Subcutaneous adipose tissue (tissue), 4 donors: Measurements from ENCODE around the gene MYBPC3. TPM values are rescaled to one million over a fixed set of nuclear protein-coding genes. Genes with fewer than 3 reads are reported as not detected.

Experiments used
- total RNA-seq, 4 donors: library from RNA; depleted of rRNA; stranded (reverse); fragments of >200 nt; gene quantifications; one replicate each; pipeline ENCODE4 v1.1.0, GENCODE V29; 2016
- TF ChIP-seq, protein P1 (sequence below): fragments of 450-650 bp; IDR thresholded peaks from one replicate; pipeline ENCODE4 v1.5.1; 2016; ENCODE audit warnings: low read depth, mild to moderate bottlenecking, control low read depth, antibody characterized with exemption, moderate library complexity

MYBPC3 gene
- total RNA-seq, 4 donors from 2014 or later: 0.17 TPM; not detected in 3

DNA sequence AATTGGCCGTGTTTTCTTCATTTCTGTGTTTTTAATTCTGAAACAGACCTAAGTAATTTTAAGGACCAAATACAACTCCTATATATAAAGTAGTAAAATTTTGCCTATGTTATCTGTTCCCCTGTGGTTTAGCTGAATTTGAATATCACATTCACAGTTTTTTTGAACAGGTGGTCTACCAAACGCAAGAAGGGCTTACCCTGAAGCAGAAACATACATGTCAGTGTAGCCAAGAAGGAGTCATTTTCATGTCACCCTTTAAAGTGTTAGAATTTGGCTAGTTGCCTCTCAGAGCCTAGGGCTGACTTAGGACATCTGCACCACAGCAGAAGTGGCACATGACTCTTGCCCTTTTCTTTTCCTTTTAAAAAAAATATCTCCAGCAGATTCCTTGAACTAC lies 34.3 kb downstream of the MYBPC3 start:
- TF ChIP-seq, protein P1, sequence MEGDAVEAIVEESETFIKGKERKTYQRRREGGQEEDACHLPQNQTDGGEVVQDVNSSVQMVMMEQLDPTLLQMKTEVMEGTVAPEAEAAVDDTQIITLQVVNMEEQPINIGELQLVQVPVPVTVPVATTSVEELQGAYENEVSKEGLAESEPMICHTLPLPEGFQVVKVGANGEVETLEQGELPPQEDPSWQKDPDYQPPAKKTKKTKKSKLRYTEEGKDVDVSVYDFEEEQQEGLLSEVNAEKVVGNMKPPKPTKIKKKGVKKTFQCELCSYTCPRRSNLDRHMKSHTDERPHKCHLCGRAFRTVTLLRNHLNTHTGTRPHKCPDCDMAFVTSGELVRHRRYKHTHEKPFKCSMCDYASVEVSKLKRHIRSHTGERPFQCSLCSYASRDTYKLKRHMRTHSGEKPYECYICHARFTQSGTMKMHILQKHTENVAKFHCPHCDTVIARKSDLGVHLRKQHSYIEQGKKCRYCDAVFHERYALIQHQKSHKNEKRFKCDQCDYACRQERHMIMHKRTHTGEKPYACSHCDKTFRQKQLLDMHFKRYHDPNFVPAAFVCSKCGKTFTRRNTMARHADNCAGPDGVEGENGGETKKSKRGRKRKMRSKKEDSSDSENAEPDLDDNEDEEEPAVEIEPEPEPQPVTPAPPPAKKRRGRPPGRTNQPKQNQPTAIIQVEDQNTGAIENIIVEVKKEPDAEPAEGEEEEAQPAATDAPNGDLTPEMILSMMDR: no peak

DNA sequence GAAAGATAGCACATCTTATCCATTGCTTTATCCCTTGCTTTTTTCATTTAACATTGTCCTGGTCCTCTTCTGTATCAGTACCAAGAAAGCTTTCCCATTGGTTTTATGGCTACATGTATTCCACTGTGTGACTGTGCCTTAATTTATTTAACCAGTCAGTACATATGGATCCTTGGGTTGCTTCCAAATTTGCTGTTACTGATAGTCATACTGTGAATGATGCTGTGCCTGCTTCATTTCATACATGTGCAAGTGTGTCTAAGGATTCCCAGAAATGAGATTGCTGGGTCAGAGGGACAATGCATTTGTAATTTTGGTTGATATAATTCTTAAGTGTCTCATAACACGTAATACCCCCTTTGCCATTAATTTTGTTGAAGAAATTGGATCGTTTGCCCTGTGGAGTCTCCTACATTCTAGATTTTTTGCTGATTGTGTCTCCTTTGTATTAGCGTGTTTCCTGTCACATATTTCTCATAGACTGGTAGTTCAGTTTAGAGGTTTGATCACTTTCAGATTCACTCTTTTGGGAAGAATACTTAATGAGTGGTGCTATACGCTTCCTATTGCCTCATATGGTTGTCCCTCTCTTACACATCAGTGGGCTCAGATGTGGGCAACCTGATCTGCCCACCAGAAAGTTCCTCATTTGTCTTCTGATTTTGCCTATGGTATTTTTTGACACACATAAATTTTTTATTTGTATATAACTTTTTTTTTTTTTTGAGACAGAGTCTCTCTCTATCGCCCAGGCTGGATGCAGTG lies 35.3 kb downstream of the MYBPC3 start:
- TF ChIP-seq, protein P1: no peak

DNA sequence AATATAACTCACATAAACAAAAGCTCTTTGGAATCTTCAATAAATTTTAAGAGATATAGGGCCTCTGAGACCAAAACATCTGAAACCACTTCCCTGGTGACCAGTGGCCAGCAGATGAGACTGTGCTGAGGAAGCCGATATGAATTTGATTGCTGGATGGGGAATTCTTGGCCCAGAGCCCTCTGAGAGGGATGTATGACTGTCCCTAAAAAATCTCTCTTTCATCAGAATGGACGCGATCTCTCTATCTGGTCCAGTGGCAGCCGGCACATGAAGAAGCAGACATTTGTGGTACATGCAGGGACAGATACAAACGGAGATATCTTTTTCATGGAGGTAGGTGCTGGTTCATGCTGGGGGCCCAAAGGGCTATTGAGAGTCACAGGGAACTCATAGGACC lies 37.5 kb downstream of the MYBPC3 start:
- TF ChIP-seq, protein P1: no peak

DNA sequence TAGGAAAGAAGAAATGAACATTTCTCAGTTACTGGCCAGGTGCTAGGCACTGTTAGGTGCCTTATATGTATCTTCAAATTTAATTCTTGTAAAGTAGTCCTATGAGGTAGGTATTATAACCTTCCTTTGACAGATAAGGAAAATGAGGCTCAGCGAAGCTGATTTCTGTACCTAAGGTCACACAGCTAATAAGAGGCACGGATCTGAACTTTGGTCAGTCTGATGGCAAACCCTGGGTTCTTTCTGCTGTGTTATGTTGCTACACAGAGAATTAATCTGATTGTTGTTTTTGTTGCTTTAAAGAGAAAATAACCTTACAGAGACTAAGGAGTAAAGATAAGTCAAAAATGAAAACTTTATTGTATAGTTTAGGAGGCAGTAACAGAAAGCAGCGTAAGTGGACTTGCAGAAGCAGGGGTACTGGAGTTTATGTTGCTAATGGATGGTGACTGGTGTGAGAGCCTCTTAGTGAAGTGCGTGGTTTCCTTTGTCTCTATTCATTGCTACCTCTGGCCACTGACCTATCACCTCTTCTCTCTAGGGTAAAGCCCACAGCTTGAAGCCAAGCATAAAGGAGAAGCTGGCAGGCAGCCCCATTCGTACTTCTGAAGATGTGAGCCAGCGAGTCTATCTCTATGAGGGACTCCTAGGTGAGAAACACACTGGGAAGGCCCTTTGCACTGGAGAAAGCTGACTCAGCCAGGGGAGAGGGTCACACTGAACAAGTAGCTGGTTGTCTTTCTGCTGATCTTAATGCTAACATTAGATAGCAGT lies 44.3 kb downstream of the MYBPC3 start:
- TF ChIP-seq, protein P1: no peak

DNA sequence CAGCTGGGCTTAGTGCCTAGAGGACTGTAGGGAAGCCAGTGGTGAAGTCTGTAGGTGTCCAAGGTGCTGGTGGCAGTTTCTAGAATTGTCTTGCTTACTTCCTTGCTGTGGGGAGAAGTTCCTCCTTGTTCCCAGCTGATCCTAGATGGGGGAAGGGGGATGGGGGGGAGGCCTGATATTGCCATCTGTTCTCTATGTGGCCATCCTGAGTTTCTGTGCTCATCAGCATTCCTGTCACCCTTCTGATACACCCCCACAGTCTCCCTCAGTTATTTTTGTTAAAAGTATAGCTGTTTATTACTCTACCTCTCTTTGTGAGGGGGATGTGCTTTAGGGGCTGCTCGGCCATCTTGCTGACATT lies 46.0 kb downstream of the MYBPC3 start:
- TF ChIP-seq, protein P1: no peak

DNA sequence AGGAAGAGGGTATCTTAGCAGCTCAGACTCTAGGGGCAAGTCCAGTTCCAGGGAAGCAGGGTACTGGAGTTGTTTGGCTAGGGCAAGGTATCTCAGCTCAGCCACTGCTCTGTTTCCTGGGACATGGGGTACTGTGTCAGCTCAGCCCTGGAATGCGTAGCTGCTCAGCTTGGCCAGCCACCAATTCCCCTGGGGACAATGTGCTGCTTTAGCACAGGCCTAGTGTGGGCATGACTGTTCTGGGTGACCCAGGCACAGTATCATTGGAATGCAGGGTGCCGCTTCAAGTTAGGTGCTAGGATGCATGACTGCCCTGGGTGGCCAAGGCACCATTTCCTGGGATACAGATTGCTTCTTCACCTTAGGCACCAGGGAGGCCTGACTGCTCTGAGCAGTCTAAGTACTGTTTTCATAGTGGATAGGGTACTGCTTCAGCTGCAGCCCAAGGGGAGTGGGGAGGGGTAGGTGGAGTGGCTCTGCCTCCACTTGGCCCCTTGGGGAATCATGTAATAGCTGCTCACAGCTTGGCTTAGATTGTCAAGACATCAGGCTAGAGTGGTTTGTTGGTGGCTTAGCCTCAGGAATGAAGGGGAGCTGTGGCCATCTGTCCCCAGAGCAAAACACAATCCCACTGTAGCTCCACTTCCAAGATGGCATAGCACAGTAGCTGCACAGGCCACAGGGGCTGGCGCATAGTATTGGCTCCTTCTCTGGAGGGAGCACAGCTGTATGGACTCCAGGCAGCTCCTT lies 46.6 kb downstream of the MYBPC3 start:
- TF ChIP-seq, protein P1: no peak

DNA sequence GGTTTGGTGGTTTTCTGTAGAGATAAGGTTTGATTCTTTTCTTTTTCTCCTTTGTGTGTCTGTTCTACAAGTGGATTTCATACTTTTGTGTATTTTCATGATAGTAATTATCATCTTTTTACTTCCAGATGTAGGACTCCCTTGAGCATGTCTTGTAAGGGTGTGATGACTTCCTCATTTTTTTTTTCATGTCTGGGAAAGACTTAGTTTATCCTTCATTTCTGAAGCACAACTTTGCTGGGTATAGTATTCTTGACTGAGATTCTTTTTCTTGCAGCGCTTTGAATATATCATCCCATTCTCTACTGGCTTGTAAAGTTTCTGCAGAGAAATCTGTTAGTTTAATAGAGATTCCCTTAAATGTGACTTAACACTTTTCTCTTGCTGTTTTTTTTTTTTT lies 49.6 kb downstream of the MYBPC3 start:
- TF ChIP-seq, protein P1: no peak
